ENCODE data around the gene GDPD5.

DNA sequence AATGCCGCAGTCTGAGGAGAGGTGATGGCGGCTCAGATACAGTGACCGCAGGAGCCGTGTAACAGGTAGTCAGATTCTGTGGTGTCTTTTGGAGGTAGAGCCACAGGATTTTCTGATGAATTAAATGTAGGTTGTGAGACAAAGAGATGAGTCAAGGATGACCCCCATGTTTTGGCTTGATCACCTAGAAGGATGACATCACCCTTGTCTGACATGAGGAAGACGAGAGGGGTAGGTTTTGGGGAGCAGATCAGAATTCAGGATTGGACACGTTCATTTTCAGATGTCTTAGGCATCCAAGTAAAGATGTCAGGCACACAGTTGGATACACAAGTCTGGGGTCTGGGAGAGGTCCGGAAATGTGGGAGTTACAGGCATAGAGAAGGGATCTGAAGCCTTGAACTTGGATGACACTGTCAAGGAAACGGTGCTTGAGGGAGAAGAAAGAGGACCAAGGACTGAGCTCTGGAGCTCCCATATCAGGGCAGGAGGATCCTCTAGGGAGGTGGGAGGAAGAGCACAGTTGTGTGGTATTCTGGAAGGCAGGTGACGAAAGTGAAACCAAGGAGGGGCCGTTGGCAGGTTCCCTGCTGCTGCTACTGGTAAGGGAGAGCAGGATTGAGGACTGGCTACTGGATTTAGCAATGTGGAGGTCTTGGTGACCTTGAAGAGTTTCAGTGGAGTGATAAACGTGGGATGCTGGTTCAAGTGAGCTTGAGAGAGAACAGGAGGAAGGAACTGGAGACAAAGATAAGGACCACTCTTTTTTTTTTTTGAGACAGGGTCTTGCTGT, 12.6 kb upstream of the GDPD5 start:
- TF ChIP-seq PPARA (CRISPR knock-in tag; IDR thresholded peaks at IDR 0.05; ENCODE audit: borderline replicate concordance): no peak
- TF ChIP-seq ZC3H10 (CRISPR knock-in tag; IDR thresholded peaks at IDR 0.05): no peak
- no peak for TF ChIP-seq ARNTL (CRISPR knock-in tag; IDR thresholded peaks at IDR 0.05; ENCODE audit: borderline replicate concordance, low read depth)
- TF ChIP-seq, protein P1, sequence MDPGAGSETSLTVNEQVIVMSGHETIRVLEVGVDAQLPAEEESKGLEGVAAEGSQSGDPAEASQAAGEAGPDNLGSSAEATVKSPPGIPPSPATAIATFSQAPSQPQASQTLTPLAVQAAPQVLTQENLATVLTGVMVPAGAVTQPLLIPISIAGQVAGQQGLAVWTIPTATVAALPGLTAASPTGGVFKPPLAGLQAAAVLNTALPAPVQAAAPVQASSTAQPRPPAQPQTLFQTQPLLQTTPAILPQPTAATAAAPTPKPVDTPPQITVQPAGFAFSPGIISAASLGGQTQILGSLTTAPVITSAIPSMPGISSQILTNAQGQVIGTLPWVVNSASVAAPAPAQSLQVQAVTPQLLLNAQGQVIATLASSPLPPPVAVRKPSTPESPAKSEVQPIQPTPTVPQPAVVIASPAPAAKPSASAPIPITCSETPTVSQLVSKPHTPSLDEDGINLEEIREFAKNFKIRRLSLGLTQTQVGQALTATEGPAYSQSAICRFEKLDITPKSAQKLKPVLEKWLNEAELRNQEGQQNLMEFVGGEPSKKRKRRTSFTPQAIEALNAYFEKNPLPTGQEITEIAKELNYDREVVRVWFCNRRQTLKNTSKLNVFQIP (CRISPR knock-in tag; IDR thresholded peaks at IDR 0.05; ENCODE audit: borderline replicate concordance, low read depth): no peak
